Mucosa of gallbladder (tissue), 1 donor: ENCODE measurements around the gene CIDEB. TPM values are rescaled to one million over a fixed set of nuclear protein-coding genes. Genes with fewer than 3 reads are reported as not detected.

Experiments used
- DNase-seq: peaks from one replicate; pipeline ENCODE4 v3.0.0-alpha.2; 2020; ENCODE audit warnings: low spot score
- total RNA-seq: library from RNA; stranded (reverse); gene quantifications from one replicate; pipeline ENCODE4 v1.2.1, GENCODE V29; 2021
- donor health status: DM: no; HTN: no; CAD: no.

The CIDEB gene
- total RNA-seq, 1 donor from 2014 or later = 25.6 TPM

- no peak for DNase-seq
These were observed 52.3 kb downstream of the CIDEB start for GRCh38 chr14:24255438-24255837.

Other genes starting within 250 kb of the CIDEB start
- gene CPNE6, start 236.4 kb downstream of the CIDEB start, total RNA-seq = 2.2 TPM
- 28.9 TPM for gene PCK2, start 213.7 kb downstream of the CIDEB start, total RNA-seq
- gene DCAF11, start 193.2 kb downstream of the CIDEB start, total RNA-seq = 91.8 TPM
- 2.8 TPM for gene NRL, start 193.0 kb downstream of the CIDEB start, total RNA-seq
- 0.81 TPM for gene FITM1, start 177.3 kb downstream of the CIDEB start, total RNA-seq
- gene PSME1, start 171.8 kb downstream of the CIDEB start, total RNA-seq = 161 TPM
- gene EMC9, start 166.4 kb downstream of the CIDEB start, total RNA-seq = 24.0 TPM
- 106 TPM for gene PSME2, start 161.4 kb downstream of the CIDEB start, total RNA-seq
- 60.7 TPM for gene RNF31, start 160.5 kb downstream of the CIDEB start, total RNA-seq
- 148 TPM for gene IRF9, start 146.7 kb downstream of the CIDEB start, total RNA-seq
- 208 TPM for gene REC8, start 135.9 kb downstream of the CIDEB start, total RNA-seq
- 23.0 TPM for gene IPO4, start 119.2 kb downstream of the CIDEB start, total RNA-seq
- 94.1 TPM for gene TM9SF1, start 112.5 kb downstream of the CIDEB start, total RNA-seq
- 0.40 TPM for gene TSSK4, start 102.3 kb downstream of the CIDEB start, total RNA-seq
- 53.0 TPM for gene CHMP4A, start 94.5 kb downstream of the CIDEB start, total RNA-seq
- 20.3 TPM for gene MDP1, start 91.9 kb downstream of the CIDEB start, total RNA-seq
- gene NEDD8, start 75.6 kb downstream of the CIDEB start, total RNA-seq = 121 TPM
- gene GMPR2, start 75.0 kb downstream of the CIDEB start, total RNA-seq = 91.6 TPM
- gene TINF2, start 65.4 kb downstream of the CIDEB start, total RNA-seq = 61.8 TPM
- gene TGM1, start 44.8 kb downstream of the CIDEB start, total RNA-seq = 3.0 TPM
- gene RABGGTA, start 36.4 kb downstream of the CIDEB start, total RNA-seq = 36.0 TPM
- gene DHRS1, start 8.2 kb downstream of the CIDEB start, total RNA-seq = 39.2 TPM
- gene NOP9, start 8.1 kb downstream of the CIDEB start, total RNA-seq = 24.7 TPM
- 6.1 TPM for gene LTB4R2, start 2.2 kb upstream of the CIDEB start, total RNA-seq
- 6.5 TPM for gene LTB4R, start 3.5 kb upstream of the CIDEB start, total RNA-seq
- 29.0 TPM for gene ADCY4, start 27.1 kb upstream of the CIDEB start, total RNA-seq
- gene RIPK3, start 32.0 kb upstream of the CIDEB start, total RNA-seq = 56.5 TPM
- gene NFATC4, start 60.2 kb upstream of the CIDEB start, total RNA-seq = 148 TPM
- 30.6 TPM for gene NYNRIN, start 91.0 kb upstream of the CIDEB start, total RNA-seq
- gene CBLN3, start 121.7 kb upstream of the CIDEB start, total RNA-seq = 14.0 TPM
- 93.4 TPM for gene KHNYN, start 122.0 kb upstream of the CIDEB start, total RNA-seq
- gene SDR39U1, start 134.8 kb upstream of the CIDEB start, total RNA-seq = 64.8 TPM
- 0.29 TPM for gene CMA1, start 200.3 kb upstream of the CIDEB start, total RNA-seq